ENCODE measurements around the gene POPDC2.

POPDC2 gene, protein sequence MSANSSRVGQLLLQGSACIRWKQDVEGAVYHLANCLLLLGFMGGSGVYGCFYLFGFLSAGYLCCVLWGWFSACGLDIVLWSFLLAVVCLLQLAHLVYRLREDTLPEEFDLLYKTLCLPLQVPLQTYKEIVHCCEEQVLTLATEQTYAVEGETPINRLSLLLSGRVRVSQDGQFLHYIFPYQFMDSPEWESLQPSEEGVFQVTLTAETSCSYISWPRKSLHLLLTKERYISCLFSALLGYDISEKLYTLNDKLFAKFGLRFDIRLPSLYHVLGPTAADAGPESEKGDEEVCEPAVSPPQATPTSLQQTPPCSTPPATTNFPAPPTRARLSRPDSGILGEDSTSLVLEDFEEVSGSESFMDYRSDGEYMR

DNA sequence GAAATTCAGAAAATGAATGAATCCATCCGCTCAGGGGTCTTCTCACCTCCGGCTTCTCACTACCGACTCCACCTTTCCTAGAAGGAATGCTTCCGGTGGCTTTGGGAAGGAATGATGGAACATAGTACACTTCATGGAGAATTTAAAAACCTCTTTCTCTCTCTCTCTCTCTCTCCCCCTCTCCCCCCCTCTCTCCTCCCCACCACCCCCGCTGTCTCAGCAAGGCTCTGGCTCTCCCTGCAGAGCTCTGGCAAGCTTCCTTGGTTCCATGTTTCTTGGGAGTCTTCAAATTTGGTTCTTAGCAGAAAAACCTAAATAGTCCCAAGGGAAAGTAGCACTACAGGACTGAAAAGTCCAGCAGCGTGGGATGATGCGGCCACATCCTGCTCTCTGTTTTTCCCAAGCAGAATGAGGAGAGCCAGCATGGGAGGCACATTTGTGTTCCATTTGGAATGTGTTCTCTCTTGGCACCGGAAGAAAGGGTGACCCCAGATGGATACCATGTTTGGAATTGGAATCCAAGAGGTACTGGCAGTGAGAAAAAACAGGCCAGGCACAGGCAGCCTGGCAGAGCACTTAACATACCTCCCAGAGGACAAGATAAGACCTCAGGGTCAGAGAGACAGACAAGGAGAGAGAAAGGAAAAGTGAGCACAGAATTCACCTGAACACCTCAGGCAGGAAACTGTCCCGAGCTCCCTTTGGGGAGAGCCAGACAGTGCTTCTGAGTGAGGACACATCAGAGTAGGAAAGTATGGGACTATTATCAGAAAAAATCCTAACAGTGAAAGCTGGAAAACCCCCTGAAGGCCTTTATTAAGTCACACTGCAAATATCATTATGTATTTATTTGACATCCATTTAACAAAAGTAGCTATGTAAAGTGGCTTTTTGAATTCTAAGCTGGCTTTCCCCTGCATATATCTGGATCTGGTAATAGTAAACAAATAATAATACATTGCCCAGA is at the start of gene POPDC2:
Gene POPDC2 (minus strand): TSS at position 116 of the 967 bp plus-strand sequence. CDS start 166 bp downstream, outside the sequence.
- in situ Hi-C loops (cut with MboI; ENCODE audit: low sequenced_read_pairs): no loop called here

DNA sequence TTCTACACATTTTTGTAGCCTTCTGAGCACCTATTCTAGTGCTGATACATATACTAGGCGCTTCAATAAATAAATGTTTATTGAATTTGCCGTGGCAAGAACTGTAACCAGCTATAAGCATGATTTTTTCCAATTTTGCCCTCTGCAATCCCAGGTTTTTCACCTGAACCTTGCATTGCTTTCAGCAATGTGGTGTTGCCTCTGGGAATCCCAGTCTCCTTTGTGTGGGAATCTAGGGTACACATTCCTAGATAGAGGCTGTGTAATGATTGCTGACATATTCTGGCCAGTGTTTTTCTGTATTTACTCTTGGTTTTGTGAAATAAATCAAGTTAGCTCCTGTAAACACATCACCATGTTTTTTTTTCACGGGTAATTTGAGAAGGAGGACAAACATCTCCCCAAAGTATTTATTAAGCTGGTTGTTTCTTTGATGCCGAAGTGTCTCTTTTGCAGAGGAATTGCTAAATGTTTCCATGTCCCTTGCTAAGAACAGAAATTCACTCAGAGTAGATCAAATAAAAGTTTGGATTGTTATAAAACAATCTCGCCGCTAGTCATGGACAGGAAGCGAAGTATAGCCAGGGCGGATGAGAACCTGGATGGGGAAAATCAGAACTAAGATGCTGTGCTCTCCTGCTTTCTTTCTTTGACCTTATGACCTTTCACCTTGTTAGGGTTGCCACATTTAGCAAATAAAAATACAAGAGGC is 43.6 kb upstream of the POPDC2 start:
- in situ Hi-C loops (cut with MboI; ENCODE audit: low sequenced_read_pairs): no loop called here

DNA sequence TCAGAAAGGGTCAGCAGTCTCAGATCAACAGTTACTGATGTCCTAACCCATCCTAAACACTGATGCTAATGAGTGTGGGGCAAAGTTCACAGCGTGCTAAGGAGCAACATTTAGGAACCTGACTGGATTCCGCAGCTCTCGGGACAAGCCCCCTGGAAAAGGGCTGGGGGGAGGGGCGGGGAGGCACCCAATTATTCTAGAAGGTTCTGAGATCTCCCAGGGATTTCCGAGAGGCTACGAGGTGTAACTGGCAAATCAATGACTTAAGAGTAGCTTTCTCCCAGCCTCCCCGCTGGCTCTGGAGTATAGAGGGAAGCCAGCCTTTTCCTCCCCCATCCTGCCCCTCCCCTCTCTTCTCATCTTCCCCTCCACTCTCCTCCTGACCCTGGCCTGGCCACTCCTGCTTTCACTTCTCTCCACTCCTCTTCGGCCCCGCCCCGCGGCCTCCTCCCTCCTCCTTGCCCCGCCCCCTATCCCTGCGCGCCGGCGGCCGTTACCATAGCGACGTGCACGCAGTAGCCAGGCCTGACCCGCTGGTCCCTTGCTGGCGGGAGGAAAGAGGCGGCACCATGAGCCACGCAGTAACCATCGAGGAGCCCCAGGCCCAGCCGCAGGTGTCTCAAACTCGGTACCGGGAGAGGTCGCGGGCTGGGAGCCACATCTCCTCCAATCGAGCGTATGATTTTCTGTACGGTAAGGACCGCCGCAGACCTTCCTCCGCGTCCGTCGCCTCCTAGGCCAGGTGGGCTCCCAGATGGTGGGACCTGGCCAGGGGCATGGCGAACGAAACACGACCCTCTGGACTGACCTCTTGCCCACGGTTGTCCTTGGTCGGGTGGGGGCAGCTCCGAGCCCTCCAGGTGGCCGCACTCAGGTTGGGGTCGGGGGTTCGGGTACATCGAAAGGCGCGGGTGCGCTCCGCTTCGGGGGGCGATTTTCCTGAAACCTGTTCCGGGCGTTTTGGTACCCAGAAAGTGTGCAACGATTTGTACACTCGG is 42.4 kb upstream of the POPDC2 start, which contains the start of gene CFAP91:
Gene CFAP91 (plus strand): TSS at position 493 of the 998 bp plus-strand sequence. CDS start 77 bp downstream, at position 570.
- in situ Hi-C loops (cut with MboI; ENCODE audit: low sequenced_read_pairs): no loop called here

DNA sequence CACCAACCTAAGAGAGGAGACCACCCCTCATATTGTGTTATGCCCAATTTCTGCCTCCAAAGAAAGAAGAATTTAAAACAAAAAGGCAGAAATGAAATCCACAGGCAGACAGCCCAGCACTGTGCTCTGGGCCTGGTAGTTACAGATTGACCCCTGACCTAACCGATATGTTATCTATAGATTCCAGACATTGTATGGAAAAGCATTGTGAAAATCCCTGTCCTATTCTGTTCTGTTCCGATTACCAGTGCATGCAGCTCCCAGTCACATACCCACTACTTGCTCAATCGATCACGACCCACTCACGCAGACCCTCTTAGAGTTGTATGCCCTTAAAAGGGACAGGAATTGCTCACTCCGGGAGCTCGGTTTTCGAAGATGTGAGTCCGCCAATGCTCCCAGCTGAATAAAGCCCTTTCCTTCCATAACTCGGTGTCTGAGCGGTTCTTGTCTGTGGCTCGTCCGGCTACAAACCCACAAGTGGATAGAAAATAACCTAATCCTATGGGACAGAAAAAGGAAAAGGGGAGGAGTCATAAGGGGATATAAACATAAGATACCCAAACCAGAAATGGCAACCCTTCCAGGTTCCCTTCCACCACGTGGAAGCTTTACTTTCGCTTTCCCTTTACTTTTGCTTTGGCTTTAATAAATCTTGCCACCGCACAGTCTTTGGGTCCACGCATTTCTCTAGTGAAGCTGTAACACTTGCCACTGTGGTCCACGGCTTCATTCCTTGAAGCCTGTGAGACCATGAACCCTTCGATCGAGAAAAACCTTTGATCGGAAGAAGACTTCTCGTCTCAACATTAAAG is 40.7 kb upstream of the POPDC2 start:
- in situ Hi-C loops (cut with MboI; ENCODE audit: low sequenced_read_pairs): no loop called here

DNA sequence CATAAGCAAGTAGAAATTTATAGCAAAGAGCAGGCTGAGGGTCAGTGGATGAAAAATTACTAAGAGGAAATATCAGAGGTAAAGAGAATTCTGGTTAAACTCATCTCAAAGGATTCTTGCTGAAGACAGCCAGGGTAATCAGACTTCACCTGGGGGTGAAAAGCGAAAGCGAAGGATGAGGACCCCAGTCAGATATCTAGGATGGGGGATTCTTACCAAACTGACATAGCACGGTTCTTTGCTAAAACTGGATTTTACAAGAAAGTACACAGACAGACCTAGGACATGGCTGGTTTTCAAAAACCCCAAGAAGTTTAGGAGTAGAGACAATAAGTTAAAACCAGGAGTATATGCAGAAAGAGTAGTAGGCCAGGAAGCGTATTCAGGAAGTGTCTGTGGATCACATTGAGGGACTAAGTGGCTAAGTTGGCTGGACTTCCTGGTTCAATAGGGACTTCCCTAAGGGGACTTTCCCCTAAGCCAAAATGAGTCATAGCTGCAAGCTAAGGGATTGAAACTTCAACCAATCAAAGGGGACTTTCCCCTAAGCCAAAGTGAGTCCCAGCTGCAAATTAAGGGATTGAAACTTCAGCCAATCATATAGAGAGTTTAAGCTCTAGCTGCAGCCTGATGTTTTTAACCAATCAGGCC is 40.0 kb upstream of the POPDC2 start:
- in situ Hi-C loops (cut with MboI; ENCODE audit: low sequenced_read_pairs): no loop called here

DNA sequence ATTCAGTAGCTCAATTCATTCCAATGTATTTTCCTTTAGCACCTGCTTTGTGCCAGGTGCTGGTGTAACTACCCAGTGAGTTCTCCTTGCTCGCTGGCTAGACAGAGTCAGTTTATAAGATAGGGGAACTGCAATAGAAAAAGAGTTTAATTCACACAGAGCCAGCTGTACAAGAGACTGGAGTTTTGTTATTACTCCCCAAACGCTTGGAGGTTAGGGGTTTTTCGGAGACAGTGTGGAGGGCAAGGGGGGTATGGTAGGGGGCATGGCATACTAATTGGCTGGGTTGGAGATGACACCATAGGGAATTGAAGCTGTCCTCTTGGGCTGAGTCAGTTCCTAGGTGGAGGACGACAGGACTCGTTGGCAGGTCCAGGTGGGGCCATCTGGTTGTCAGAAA is 37.0 kb upstream of the POPDC2 start:
- in situ Hi-C loops (cut with MboI; ENCODE audit: low sequenced_read_pairs): loop anchor here (25.0 kb wide), 1 partner anchor 810 kb away; no protein-coding TSS in a partner anchor

DNA sequence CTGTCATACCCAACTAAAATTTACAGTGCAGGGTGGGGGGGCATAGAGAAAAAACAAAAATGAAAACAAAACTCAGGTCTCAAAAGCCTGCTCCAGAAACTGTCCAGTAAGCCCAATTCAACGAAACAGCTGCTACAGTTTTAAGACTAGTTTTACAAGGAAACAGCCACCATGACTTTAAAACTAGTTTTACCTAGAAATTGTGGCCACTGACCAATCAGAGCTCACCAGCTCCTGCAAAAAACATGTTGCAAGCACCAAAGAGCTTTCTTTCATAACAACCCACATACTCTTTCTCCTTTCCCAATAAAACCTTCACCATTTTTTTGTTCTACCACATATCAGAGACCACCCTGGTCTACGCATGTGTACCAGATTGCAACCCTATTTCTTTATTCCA is 35.1 kb upstream of the POPDC2 start:
- in situ Hi-C loops (cut with MboI; ENCODE audit: low sequenced_read_pairs): loop anchor here (25.0 kb wide), 1 partner anchor 808 kb away; no protein-coding TSS in a partner anchor

DNA sequence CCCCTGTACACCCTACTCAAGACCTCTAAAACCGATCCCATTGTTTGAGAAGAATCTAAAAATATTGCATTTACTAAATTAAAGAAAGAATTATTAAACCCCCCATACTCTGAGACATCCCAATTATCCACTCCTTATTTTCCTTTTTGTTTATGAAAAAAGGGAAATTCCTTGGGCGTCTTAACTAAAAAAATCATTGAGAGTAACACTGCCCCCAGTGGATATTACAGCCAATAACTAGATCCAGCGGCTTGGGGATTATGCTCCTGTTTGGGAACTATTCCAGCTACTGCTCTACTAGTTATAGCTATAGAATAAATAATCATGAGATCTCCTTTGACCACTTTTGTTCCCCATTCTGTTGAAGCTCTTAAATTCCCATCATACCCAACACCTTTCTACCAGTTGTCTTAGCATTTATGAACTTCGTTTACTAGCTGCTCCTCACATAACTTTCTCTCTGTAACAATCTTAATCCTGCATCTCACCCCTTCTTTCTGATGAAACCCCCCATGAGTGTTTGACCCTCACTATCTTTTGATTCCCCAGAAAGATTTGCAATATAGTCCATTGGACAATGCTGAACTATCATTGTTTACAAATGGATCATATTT is 29.8 kb upstream of the POPDC2 start:
- in situ Hi-C loops (cut with MboI; ENCODE audit: low sequenced_read_pairs): loop anchor here (25.0 kb wide), 1 partner anchor 803 kb away; no protein-coding TSS in a partner anchor

DNA sequence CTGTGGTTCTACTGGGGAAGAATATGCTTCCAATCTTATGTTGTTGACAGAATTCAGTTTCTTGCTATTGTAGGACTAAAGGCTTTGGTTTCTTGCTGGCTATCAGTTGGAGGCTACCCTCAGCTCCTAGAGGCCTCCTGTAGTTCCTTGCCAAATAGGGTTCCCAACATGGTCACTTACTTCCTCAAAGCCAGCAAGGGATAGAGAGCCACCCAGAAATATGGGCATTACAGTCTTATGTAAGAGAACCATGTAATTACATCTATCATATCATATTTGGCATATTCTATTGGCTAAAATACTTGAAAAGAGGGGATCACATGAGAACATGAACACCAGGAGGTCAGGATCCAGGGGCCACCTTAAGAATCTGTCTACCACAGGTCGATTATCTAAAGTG is 23.0 kb upstream of the POPDC2 start:
- in situ Hi-C loops (cut with MboI; ENCODE audit: low sequenced_read_pairs): loop anchor here (25.0 kb wide), 1 partner anchor 796 kb away; no protein-coding TSS in a partner anchor

DNA sequence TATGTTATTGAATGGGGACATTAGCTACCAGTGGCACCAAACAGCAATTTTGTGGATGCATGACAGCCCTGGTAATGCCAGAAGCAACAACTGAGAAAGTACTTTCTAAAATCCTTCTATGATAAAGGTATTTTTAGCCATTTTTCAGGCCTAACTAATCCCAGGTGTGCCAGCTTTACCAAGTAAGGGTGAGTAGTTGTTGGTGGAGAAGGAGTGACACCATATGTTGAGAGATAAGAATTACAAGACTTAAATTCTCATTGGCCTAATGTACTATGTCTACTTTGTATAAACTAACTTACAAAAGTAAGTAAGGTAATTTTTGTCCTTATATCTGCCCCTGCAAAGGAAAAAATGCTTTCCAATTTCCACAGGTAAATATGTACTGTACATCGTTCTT is 20.9 kb upstream of the POPDC2 start:
- in situ Hi-C loops (cut with MboI; ENCODE audit: low sequenced_read_pairs): loop anchor here (25.0 kb wide), 1 partner anchor 794 kb away; no protein-coding TSS in a partner anchor

DNA sequence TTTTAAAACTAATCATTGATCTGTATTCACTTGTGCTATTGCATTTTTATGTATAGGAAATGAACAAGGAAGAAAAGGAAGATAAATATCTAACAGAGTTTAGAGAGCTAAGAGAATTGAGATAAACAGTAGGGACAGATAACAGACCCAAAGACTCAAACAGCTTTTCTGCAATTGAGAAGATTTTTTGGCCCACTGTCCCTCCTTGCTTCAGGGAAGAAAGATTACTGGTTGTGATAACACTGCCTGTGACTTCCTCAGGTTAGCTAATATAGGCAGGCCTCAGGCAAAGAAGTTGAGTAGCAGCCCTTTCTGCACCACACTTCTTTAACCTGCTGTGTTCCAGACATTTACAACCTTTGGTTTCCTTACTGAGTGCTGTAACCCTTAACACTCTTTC is 19.5 kb upstream of the POPDC2 start:
- in situ Hi-C loops (cut with MboI; ENCODE audit: low sequenced_read_pairs): loop anchor here (25.0 kb wide), 1 partner anchor 793 kb away; no protein-coding TSS in a partner anchor

DNA sequence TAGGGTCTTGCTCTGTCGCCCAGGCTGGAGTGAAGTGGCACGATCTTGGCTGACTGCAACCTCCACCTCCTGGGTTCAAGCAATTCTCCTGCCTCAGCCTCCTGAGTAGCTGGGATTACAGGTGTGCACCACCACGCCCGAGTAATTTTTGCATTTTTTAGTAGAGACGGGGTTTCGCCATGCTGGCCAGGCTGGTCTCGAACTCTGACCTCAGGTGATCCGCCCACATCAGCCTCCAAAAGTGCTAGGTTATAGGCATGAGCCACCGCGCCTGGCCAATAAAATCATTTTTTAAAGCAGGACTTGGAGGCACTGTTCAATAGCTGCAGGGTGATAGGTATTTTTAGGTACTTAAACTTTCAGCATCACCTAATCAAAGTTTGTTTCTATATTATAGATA is 17.8 kb upstream of the POPDC2 start:
- in situ Hi-C loops (cut with MboI; ENCODE audit: low sequenced_read_pairs): loop anchor here (25.0 kb wide), 1 partner anchor 791 kb away; no protein-coding TSS in a partner anchor

DNA sequence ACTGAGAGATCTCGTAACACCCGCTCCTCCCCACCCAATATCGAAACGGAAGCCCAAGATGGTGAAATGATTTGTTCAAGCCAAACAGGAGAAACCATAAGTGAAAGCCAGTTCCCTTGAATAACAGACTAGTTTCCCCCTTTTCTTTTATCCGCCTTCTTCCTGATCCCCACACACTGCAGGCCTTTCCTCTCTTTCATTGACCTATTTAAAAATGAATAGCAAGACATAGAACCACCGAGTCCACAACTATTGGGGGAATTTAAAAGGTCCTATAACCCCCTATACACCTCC is 17.2 kb upstream of the POPDC2 start:
- in situ Hi-C loops (cut with MboI; ENCODE audit: low sequenced_read_pairs): loop anchor here (25.0 kb wide), 1 partner anchor 790 kb away; no protein-coding TSS in a partner anchor

DNA sequence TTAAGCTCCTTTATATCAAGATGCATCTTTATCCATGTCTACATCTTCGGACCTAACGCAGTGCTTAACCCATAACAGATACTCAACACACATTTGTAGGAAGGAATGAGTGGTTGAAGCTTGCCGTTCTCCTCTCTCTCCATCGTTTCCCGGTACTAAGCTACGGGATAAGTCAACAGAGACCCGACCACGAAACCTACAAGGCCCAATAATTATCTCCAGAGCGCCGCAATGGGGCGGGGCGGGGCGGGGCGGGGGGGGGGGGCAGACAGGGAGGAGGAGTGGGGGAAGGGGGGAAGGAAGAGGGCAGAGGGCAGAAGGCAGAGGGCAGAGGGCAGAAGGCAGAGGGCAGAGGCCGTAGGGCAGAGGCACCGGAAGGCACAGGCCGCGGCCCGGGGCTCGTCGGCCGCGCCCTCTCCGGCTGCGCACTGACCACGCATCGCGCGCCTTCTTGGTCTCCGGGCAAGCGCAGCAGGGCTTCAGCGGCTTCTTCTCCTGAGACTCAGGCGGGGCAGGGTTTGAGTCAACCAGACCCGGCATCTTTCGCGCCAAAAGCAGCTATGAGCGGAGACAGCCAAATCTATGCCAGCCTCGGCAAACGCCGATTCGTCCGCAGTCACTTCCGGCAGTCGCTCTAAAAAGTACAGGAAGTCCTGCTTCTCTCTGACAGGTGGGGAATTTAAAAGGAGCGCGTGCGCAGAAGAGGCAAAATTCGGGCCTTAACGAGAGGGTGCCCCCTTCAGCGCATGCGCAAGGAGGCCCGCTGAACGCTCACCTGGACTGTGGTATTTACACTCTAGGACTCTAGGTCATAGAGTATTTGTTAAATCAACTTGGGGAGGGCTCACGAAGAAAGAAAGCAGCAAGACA is 16.6 kb upstream of the POPDC2 start, which contains the start of gene COX17:
Gene COX17 (minus strand): TSS at position 636 of the 870 bp plus-strand sequence. CDS start 96 bp downstream, at position 540.
- in situ Hi-C loops (cut with MboI; ENCODE audit: low sequenced_read_pairs): loop anchor here (25.0 kb wide), 1 partner anchor 790 kb away; no protein-coding TSS in a partner anchor

DNA sequence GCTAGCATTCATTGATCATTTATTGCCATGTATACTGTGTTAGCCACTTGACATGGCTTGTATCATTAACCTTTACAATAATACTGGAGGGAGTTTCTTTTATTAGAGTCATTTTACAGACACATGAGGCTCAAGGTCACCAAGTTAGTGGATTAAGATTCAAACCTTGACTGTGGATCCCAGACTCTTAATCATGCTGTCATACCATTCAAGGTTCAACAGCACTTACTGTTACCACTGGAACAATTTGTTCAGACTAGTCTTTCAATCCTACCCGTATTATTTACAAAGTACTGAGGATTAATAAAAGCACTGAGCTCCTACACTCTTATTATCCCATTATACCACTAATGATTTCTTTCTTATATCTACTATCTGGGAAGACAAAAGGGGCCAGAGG is 15.6 kb upstream of the POPDC2 start:
- in situ Hi-C loops (cut with MboI; ENCODE audit: low sequenced_read_pairs): loop anchor here (25.0 kb wide), 1 partner anchor 789 kb away; no protein-coding TSS in a partner anchor

DNA sequence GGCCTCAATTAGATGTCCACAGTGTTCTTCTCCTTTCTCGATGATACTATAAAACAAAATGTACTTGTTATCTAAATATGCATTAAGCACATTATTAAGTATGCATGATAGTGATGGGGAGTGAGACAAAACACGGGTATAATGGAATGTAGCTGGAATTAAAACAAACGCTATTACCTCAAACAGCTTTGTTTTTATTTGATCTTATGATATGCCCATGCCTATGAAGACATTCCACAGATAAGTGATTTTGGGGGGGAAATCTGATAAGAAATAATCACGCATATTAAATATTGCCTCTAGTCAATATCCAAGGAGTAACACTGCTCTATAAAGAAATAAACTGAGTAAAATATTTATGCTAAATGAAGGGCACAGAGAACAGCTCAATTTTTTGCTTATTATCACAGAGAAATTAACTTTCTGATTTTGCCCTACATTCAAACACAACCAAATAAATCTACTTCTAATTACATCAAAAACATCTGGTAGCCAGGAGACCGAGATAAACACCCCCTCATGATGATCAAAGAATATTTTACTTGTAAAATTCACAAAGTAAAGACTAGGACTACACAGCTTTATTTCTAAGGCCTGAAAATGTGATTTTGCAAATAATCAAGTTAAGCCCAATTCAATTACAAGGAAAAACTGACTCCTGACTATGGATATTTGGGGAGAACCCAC is 14.9 kb upstream of the POPDC2 start:
- in situ Hi-C loops (cut with MboI; ENCODE audit: low sequenced_read_pairs): loop anchor here (25.0 kb wide), 1 partner anchor 788 kb away; no protein-coding TSS in a partner anchor

Measured in HL-60/S4 treated with retinoic acid at 250 ng/mL for 4 days and 3 days (cell line).